ENCODE results near the gene BPIFB2.

DNA sequence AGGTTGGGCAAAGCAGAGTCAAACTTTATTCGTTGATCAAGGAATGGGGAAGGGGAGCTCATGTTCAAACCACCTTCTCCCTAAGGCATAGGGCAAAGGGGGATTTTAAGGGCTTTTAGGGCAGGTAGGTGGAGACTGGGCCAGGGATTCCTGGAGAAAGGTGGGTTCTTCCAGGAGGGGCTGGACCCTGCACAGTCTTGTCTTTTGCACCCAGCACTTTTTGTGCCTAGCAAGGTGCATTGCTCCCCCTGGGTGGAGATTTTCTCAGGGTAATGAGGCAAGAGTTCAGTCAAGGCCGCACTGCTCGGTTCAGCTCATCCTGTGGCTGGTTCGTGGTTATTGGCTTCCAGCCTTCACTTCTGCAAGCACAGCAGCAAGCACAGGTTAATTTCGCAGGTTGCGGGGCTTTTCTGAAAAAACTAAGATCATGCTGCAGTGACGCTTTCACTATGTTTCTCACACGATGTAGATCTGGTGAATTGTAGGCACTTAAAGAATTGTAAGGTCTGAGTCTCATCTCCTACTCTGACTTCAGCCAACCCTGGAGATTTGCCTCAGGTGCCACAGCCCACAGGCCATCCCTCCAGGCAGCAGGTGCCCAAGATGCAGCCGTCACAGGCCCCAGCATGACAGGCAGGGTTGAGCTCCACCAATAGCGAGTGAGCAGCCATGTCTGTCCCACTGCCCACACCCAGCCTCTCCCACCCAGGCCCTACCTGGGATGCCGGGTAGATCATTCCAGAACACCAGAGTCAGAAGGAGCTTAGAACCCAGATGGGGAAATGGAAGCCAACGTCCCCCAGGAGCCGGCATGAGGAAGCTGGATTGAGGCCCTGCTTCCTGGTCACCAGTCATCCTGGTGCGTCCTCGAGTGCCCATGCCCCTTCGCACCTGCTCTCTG is 40.4 kb upstream of the BPIFB2 start:
- TF ChIP-seq POLR2A (IDR thresholded peaks at IDR 0.05) (no peak), CTCF (IDR thresholded peaks at IDR 0.05) (no peak)

All from heart left ventricle (tissue), 13 donors.